GM23338 (cell line): Measurements from ENCODE around the gene WDR19.

Experiments
- CREB1 ChIP-seq: fragments of 250-450 bp; sonication (Bioruptor Pico); IDR thresholded peaks from 2 replicates; pipeline ENCODE4 v1.5.0; 2020; ENCODE audit warnings: low read depth, mild to moderate bottlenecking, moderate library complexity
- CTCF ChIP-seq, 2 experiments: fragments of 200-600 bp in 1 of 2; sonication (generic) in 1 of 2; conservative IDR thresholded peaks; 2 replicates each; pipeline versions ENCODE4 v1.5.1 to v1.6.1; 2016 to 2017; ENCODE audit warnings: antibody characterized with exemption in 2 of 2, low read depth in 2 of 2, mild to moderate bottlenecking in 2 of 2, moderate library complexity in 1 of 2
- EZH2 ChIP-seq: fragments of 200-600 bp; sonication (generic); IDR thresholded peaks from one replicate; pipeline ENCODE4 v1.8.0; 2017; ENCODE audit warnings: antibody characterized with exemption, mild to moderate bottlenecking, low read depth; ENCODE audit not compliant: unreplicated experiment
- EZH2phosphoT487 ChIP-seq: fragments of 200-600 bp; sonication (generic); IDR thresholded peaks from one replicate; pipeline ENCODE4 v1.8.1; 2018; ENCODE audit warnings: antibody characterized with exemption; ENCODE audit not compliant: unreplicated experiment
- JUNB ChIP-seq: IDR thresholded peaks from one replicate; pipeline ENCODE4 v1.6.1; 2016; ENCODE audit warnings: antibody characterized with exemption; ENCODE audit not compliant: unreplicated experiment
- NANOG ChIP-seq: IDR thresholded peaks from 2 replicates; pipeline ENCODE4 v1.6.1; 2016; ENCODE audit warnings: antibody characterized with exemption, borderline replicate concordance
- POLR2AphosphoS5 ChIP-seq: IDR thresholded peaks from 2 replicates; pipeline ENCODE4 v1.6.1; 2016; ENCODE audit warnings: antibody characterized with exemption, low read depth
- STAT1 ChIP-seq: IDR thresholded peaks from one replicate; pipeline ENCODE4 v1.6.1; 2016; ENCODE audit warnings: antibody characterized with exemption; ENCODE audit not compliant: unreplicated experiment
- ZNF114 ChIP-seq: fragments of 250-450 bp; sonication (Bioruptor Pico); IDR thresholded peaks from 2 replicates; pipeline ENCODE4 v1.5.0; 2020; ENCODE audit warnings: mild to moderate bottlenecking, moderate library complexity
- ZNF331 ChIP-seq: fragments of 250-450 bp; sonication (Bioruptor Pico); IDR thresholded peaks from 2 replicates; pipeline ENCODE4 v1.5.0; 2020; ENCODE audit warnings: low read depth, mild to moderate bottlenecking, moderate library complexity
- TF ChIP-seq, protein P1 (sequence below): IDR thresholded peaks from one replicate; pipeline ENCODE4 v1.6.1; 2018; ENCODE audit warnings: antibody characterized with exemption; ENCODE audit not compliant: unreplicated experiment
- TF ChIP-seq, protein P2 (sequence below): IDR thresholded peaks from 2 replicates; pipeline ENCODE4 v1.6.1; 2016; ENCODE audit warnings: antibody characterized with exemption

GRCh38 chr4:39324446-39324845, 142.1 kb downstream of the WDR19 start:
- TF ChIP-seq CTCF (conservative IDR thresholded peaks at IDR 0.05; ENCODE audit: low read depth in 2 of 2): no peak
- no peak for TF ChIP-seq POLR2AphosphoS5
- TF ChIP-seq EZH2phosphoT487: no peak
- no peak for TF ChIP-seq EZH2
- no peak for TF ChIP-seq NANOG
- TF ChIP-seq STAT1: no peak
- TF ChIP-seq, protein P1, sequence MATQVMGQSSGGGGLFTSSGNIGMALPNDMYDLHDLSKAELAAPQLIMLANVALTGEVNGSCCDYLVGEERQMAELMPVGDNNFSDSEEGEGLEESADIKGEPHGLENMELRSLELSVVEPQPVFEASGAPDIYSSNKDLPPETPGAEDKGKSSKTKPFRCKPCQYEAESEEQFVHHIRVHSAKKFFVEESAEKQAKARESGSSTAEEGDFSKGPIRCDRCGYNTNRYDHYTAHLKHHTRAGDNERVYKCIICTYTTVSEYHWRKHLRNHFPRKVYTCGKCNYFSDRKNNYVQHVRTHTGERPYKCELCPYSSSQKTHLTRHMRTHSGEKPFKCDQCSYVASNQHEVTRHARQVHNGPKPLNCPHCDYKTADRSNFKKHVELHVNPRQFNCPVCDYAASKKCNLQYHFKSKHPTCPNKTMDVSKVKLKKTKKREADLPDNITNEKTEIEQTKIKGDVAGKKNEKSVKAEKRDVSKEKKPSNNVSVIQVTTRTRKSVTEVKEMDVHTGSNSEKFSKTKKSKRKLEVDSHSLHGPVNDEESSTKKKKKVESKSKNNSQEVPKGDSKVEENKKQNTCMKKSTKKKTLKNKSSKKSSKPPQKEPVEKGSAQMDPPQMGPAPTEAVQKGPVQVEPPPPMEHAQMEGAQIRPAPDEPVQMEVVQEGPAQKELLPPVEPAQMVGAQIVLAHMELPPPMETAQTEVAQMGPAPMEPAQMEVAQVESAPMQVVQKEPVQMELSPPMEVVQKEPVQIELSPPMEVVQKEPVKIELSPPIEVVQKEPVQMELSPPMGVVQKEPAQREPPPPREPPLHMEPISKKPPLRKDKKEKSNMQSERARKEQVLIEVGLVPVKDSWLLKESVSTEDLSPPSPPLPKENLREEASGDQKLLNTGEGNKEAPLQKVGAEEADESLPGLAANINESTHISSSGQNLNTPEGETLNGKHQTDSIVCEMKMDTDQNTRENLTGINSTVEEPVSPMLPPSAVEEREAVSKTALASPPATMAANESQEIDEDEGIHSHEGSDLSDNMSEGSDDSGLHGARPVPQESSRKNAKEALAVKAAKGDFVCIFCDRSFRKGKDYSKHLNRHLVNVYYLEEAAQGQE: no peak
- TF ChIP-seq, protein P2, sequence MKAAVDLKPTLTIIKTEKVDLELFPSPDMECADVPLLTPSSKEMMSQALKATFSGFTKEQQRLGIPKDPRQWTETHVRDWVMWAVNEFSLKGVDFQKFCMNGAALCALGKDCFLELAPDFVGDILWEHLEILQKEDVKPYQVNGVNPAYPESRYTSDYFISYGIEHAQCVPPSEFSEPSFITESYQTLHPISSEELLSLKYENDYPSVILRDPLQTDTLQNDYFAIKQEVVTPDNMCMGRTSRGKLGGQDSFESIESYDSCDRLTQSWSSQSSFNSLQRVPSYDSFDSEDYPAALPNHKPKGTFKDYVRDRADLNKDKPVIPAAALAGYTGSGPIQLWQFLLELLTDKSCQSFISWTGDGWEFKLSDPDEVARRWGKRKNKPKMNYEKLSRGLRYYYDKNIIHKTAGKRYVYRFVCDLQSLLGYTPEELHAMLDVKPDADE: no peak
- no peak for TF ChIP-seq JUNB
- no peak for TF ChIP-seq CREB1 (CRISPR knock-in tag)
- TF ChIP-seq ZNF331 (CRISPR knock-in tag): no peak
- TF ChIP-seq ZNF114 (CRISPR knock-in tag): no peak
